Fibroblast of skin of right quadriceps (primary cell): ENCODE results near the gene POR.
"Not testable (repeated sequence)": the region's sequence is repeated elsewhere in the genome, so short reads cannot be mapped to it uniquely, and the experiment has no call there.

Experiments used
- DNase-seq: peaks from one replicate; pipeline ENCODE4 v3.0.0-alpha.2; 2013

Gene POR

GRCh38 chr7:75914655-75915415, at the start of gene POR:
TSS of gene POR (plus strand) at chr7:75915155. CDS start at chr7:75954002, 38,847 bp downstream.
- peak; percentile 94 for DNase-seq

- DNase-seq = no peak
Observed at GRCh38 chr7:75866114-75866488, 48.9 kb upstream of the POR start.

DNA sequence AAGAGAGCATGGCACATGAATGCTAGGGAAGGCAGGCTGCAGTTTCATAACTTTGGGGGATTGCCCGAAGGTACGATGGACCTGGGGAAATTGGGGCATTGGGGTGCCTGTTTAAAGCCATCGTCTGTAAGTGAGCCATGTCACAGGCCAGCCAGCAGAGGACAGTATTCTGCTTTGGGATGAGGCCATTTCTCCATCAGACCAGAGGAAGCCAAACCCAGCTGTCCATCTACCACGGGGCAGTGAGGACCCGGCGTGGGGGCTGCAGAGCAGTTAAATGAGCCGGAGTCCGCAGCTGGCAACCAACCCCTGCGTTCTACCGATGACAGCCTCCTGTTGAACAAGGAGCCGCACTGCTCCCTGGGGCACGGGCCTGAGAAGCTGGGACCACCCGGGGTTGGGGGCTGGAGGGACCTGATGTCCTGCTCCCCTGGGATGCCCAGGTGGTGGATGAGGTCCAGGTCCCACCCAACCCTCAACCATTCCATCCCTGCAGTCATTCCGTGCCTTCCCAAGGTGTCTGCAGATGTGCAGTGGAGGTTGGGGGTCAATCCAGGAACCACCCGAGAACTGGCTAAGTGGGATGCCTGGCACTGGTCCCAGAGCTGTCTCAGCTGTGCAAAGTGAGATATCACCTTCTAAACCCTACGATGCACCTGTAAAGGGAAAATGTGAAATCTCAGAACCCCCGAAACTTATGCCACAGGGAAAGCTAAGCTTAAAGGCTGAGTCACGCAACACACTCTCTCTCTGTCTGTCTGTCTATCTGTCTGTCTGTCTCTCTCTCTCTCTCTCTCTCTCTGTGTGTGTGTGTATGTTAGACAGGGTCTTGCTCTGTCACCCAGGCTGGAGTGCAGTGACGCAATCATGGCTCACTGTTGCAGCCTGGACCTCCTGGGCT, 48.2 kb upstream of the POR start:
- peak; percentile 38 for DNase-seq

GRCh38 chr7:75867390-75867717, 47.6 kb upstream of the POR start:
- DNase-seq = no peak

DNA sequence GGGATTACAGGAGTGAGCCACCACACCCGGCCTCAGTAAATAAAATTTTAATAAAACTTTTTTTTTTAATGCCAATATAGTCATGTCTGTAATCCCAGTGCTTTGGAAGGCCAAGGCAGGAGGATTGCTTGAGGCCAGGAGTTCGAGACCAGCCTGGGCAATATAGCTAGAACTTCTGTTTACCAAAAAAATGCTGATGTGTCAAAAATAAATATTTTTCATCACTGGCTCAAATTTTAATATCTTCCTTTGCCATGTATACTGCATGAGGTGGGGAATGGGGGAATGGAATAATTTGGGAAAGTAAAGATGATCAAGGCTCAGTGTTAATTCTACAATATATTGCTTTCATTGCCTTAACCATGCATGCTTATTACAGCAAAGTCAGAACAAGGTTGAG, 46.8 kb upstream of the POR start:
- no peak for DNase-seq

GRCh38 chr7:75869776-75870379, 45.1 kb upstream of the POR start:
- DNase-seq = peak; percentile 21

- no peak for DNase-seq
Observed at GRCh38 chr7:75870557-75871161, 44.3 kb upstream of the POR start.

GRCh38 chr7:75872073-75872782, 42.7 kb upstream of the POR start:
- peak; percentile 51 for DNase-seq

DNA sequence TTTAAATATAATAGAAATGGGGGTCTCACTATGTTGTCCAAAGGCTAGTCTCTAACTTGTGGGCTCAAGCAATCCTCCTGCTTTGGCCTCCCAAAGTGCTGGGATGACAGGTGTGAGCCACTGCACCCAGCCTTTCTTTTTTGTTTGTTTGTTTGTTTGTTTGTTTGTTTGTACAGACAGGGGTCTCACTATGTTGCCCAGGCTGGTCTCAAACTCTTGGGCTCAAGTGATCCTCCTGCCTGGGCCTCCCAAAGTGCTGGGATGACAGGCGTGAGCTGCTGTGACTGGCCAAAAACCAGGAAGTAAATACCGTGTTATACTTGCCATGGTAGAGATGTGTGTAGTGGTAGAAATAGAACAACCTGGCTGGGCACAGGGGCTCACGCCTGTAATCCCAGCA, 40.8 kb upstream of the POR start:
- not testable (repeated sequence) for DNase-seq

GRCh38 chr7:75875113-75876080, 39.6 kb upstream of the POR start:
- no peak for DNase-seq

DNA sequence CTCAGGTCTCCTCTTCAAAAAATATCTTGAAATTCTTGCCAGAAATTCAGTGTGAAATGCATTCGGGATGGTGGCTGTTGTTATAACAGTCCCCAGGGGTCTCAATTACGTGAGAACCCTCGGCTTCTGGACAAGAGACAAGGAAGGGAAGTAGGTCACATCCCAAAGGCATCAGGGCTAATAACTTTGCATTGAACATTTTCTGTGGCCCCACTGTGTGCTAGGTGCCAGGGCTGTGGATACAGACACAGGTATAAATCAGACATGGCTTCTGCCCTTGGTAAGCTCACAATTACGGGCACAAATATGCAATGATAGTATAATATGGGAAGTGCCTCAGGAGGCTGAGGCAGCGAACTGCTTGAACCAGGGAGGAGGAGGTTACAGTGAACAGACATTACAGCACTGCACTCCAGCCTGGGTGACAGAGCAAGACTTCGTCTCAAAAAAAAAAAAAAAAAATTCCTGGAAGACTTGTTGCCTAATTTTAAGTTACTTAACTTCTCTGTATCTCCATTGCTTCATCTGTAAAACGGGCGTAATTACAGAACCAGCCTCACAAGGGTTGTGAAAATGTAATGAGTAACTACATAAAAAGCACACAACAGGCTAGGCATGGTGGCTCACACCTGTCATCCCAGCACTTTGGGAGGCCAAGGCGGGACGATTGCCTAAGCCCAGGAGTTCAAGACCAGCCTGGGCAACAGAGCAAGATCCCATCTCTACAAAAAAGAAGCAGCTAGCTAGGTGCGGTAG, 38.7 kb upstream of the POR start:
- DNase-seq = no peak

DNA sequence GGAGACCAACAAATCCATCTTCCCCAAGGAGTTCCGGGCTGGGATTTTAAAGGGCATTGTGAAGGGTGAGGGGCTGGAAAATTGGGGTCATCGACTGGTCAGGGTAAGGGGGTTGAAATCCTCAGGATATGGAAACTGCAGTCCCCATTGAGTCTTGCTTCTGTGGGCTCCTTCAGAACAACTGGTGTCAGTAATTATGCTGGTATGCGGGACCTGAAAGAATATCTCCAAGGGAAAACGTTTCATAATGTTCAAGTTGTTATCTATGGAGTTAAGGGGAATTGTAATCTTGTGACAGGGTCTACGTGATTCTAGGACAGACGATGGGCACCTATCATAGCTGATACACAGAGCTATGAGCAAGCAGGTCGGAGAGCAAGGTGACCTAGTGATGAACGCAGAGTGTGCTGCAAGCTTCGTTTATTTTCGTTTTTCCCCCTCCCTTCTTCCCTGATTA, 36.6 kb upstream of the POR start:
- DNase-seq = no peak

- DNase-seq = peak; percentile 92
Observed at GRCh38 chr7:75878769-75879611, 36.0 kb upstream of the POR start, which contains the start of gene RHBDD2. TSS of gene RHBDD2 (plus strand) at chr7:75879034. CDS start at chr7:75879083, 49 bp downstream.

- DNase-seq = peak; percentile 49
Observed at GRCh38 chr7:75879771-75880184, 35.2 kb upstream of the POR start.

GRCh38 chr7:75880242-75880641, 34.7 kb upstream of the POR start:
- no peak for DNase-seq

- DNase-seq = no peak
Observed at GRCh38 chr7:75881436-75882095, 33.4 kb upstream of the POR start.

GRCh38 chr7:75883265-75883824, 31.6 kb upstream of the POR start:
- not testable (repeated sequence) for DNase-seq

DNA sequence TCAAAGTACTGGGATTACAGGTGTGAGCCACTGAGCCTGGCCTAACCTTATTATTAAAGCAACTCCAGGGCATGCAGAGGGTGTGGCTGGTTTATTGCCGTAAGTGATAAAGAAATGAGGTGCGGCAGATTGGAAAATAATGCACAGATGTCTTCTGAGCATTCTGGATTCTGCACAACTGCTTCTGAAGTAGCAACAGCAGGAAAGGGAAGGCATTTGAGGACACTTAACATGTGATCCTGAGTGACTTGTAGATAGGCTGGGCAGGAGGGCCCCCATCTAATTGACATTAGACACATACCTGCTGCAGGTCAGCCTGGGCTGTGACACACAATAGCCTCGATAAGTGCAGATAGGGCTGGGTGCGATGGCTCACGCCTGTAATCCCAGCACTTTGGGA, 30.5 kb upstream of the POR start:
- DNase-seq = no peak

DNA sequence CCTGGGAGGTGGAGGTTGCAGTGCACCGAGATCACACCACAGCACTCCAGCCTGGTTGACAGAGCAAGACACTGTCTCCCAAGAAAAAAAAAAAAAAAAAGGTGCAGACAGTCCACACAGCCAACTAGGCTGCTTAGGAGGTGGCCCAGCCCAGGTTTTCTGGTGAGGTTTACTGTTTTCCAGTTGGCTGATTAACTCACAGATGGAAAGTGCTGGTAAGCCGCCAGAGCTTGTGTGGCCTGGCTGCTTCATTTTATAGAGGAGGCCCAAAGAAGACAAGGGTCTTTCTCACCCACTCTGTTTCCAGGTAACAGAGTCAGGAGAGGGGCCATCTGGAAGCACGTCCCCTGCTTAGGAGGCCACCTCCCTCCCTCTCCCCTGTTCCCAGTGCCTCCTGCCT, 29.9 kb upstream of the POR start:
- DNase-seq = no peak
